Fibroblast of skin of right biceps (primary cell): ENCODE data around the gene NCAPD2.
"Not testable (repeated sequence)": the region's sequence is repeated elsewhere in the genome, so short reads cannot be mapped to it uniquely, and the experiment has no call there.

Experiments
- DNase-seq: peaks from one replicate; pipeline ENCODE4 v3.0.0-alpha.2; 2013

Gene NCAPD2

DNA sequence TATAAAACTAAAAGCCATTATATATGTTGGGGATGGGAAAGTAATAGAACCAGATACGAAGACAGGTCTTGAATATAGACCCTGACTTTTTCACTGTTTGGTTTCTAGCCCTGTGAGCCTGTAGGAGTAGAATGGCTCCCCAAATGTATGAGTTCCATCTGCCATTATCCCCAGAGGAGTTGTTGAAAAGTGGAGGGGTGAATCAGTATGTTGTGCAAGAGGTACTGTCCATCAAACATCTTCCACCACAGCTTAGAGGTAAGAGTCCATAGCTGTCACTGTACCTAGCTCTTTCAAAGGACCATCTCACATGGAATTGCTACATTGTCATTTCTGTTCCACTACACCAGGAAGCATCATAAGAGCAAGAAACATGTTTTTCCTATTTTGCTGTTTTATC is 1.1 kb downstream of the NCAPD2 start:
- DNase-seq, result no peak

DNA sequence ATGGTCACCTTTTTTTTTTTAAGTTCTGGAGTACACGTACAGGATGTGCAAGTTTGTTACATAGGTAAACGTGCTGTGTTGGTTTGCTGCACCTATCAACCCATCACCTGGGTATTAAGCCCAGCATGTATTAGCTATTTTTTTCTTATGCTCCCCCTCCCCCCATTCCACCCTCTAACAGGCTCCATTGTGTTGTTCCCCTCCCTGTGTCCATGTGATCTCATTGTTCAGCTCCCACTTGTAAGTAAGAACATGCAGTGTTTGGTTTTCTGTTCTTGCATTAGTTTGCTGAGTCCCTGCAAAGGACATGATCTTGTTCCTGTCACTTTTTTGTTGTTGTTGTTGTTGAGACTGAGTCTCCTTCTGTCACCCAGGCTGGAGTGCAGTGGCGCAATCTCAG is 3.4 kb downstream of the NCAPD2 start:
- DNase-seq, result not testable (repeated sequence)

- DNase-seq, result no peak
These were observed 6.6 kb downstream of the NCAPD2 start for GRCh38 chr12:6500466-6500865.

DNA sequence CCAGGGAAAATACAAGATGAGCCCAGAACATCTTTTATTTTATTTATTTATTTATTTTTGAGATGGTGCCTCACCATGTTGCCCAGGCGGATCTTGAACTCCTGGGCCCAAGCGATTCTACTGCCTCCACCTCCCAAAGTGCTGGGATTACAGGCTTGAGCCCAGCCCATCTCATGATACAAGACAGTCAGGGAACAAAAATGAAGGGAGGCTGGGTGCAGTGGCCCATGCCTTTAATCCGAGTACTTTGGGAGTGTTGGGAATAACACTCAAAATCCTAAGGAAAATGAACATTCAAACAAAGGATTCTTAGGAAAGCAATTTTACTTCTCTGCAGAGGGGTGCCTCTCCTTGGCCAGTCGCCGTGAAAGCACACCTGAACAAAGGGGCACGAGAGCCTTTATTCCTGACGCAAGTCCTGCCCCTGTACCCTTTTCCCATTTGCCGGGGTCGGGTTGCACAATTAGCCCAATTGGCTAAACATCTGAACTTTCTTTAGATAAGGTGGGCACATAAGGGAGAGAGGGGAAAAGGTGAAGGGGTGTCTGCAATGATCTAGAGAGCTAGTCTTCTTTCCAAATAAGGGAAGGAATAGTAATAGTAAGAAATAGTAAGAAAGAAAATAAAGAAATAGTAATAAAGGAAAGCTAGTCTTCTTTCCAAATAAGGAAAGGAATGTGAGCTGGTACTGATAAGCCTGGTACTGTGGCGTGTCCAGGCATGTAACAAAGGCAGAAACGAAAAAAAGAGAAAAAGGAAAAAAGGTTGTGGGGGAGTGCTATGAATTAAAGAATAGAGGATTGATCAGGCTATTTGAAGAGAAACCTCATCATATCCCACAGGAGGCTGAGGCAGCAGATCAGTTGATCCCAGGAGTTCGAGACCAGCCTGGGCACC is 13.4 kb downstream of the NCAPD2 start:
- DNase-seq, result peak; percentile 20

- no peak for DNase-seq
These were observed 14.2 kb downstream of the NCAPD2 start for GRCh38 chr12:6508087-6508486.

DNA sequence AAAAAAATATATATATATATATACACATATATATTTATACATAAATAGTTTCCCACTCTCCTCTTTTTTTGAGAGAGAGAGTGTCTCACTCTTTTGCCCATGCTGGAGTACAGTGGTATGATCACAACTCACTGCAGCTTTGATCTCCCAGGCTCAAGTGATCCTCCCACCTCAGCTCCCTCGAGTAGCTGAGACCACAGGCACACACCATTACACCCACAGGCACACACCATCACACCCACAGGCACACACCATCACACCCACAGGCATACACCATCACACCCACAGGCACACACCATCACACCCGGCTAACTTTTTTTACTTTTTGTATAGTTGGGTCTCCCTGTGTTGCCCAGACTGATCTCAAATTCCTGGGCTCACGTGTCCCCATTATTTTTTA is 26.3 kb downstream of the NCAPD2 start:
- no peak for DNase-seq

DNA sequence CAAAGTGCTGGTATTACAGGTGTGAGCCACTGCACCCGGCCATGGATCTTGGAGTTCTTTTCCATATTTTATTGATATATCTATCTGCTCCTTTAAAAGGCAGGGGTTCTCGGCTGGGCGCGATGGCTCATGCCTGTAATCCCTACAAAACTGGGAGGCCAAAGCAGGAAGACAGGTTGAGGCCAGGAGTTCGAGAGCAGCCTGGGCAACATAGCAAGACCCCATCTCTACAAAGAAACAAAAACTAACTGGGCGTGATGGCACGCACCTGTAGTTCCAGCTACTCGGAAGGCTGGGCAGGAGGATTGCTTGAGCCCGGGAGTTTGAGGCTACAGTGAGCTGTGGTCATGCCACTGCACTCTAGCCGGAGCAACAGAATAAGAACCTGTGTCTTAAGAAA is 28.3 kb downstream of the NCAPD2 start:
- no peak for DNase-seq

DNA sequence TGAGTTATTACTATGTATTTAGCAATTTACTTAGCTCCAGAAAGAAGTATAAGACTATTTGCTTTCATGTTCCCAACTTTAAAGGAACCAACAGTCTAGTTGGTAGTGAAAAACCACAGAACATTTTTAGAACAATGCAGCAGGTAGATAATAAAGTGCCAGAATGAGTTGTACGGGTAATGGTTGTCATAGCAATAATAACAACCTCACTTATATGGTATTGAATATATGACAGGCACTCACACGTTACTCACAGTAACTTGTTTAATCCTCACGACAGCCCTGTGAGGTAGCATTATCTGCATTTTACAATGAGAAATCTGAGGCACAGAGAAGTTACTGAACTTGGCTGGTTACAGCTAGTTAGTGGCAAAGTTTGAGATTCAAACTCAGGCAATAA is 29.8 kb downstream of the NCAPD2 start:
- no peak for DNase-seq

DNA sequence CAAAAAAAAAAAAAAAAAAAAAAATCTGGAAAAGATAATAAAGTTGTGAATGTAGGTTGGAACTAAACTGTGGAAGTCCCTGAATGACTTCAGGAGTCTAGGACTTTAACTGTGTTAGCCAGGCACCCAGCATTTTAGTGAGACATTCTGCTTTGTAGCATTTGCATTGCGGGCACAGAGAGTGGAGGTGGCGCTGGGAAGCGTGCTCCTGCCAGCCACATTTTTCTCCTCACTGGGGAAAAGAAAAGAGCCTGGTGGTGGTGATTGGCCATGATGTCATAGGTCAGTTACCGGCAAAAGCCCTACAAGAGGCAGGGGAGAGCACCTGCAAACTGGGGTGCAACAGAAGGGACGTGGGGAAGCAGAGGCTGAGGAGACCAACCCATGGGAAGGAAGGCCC is 30.7 kb downstream of the NCAPD2 start:
- no peak for DNase-seq

- DNase-seq, result no peak
These were observed 32.3 kb downstream of the NCAPD2 start for GRCh38 chr12:6526201-6526600.

GRCh38 chr12:6526766-6527525 is 33.0 kb downstream of the NCAPD2 start:
- DNase-seq, result no peak

DNA sequence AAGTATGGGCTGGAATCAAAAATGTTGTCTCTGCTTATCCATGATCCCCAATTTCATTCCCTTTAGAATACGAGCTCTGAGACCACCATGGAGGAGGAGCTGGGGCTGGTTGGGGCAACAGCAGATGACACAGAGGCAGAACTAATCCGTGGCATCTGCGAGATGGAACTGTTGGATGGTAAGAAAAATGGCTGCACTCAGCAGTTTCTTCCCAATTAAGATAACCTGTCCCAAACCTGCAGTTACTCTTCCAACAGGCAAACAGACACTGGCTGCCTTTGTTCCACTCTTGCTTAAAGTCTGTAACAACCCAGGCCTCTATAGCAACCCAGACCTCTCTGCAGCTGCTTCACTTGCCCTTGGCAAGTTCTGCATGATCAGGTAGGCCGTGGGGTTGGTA is 33.8 kb downstream of the NCAPD2 start:
- no peak for DNase-seq

GRCh38 chr12:6528539-6529235 is 34.8 kb downstream of the NCAPD2 start:
- no peak for DNase-seq

DNA sequence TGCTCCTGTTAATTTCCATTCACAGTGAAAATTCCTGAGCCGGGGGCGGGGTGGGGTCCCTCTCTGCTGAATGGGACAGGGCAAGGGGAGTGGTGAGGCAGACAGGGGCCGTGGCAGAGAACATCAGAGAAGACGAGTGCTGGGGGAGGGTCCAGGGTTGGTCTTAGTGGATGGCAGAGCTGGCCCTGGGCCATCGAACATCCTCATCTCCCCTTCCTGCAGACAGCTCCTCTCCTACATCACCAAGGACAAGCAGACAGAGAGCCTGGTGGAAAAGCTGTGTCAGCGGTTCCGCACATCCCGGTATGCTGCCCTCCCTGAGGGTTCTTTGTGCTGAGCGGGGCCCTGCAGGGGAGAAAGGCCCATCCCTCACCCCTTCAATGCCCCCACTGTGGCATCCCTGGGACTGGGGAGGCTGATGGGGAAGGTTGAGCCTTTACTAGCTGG is 35.4 kb downstream of the NCAPD2 start:
- DNase-seq, result no peak

- no peak for DNase-seq
These were observed 36.8 kb downstream of the NCAPD2 start for GRCh38 chr12:6530576-6531260.

DNA sequence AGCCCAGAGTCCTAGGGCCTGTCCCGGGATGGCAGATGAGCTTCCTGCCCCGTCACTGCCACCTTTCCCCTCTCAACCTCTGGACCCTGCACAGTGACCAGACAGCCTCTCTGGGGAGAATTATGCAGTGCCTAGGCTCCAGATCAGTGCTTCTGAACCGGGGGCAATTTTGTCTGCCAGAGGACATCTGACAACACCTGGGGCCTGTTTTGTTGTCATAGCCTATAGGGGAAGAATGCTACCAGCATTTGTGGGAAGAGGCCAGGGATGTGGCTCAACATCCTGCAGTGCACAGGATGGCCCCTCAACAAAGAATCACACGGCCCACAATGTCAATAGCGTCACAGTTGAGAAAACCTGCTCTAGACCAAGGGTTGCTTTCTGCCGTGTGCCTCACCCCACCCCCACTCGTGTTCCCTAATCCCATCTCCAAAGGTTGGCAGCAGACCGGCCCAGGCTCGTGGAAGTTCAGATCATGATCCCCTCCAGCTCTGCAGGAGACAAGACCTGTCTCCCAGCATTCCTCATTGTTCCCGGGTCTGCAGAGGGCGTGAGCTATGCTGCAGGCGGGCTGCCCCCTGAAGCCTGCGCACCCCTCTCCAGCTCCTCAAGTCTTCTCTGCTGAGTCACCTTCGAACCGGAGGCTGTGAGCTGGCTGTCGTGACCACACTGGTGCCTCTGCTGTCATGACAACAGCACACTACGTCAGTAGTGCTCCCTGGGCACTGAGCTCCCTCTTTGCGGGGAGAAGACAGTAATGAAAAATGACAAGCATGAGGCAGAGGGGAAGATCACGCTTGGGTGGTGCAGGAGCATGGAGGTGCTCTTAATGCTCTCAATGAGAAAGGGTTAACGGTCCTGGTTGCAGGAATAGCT is 38.4 kb downstream of the NCAPD2 start:
- DNase-seq, result peak; percentile 99

- peak; percentile 87 for DNase-seq
These were observed 39.2 kb downstream of the NCAPD2 start for GRCh38 chr12:6532927-6533652.

DNA sequence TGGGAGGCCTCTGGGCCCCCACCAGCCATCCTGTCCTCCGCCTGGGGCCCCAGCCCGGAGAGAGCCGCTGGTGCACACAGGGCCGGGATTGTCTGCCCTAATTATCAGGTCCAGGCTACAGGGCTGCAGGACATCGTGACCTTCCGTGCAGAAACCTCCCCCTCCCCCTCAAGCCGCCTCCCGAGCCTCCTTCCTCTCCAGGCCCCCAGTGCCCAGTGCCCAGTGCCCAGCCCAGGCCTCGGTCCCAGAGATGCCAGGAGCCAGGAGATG is 39.7 kb downstream of the NCAPD2 start:
- DNase-seq, result no peak

- peak; percentile 99 for DNase-seq
These were observed 40.2 kb downstream of the NCAPD2 start, which contains the start of gene GAPDH for GRCh38 chr12:6533923-6534694. GAPDH (plus strand) TSS chr12:6534517; CDS start chr12:6534833, 316 bp downstream.

GRCh38 chr12:6534695-6534944 is 40.7 kb downstream of the NCAPD2 start:
- DNase-seq, result no peak
